ENCODE data around the gene PWWP2A. TPM values are rescaled to one million over a fixed set of nuclear protein-coding genes. Genes with fewer than 3 reads are reported as not detected.
"Not testable (repeated sequence)": the region's sequence is repeated elsewhere in the genome, so short reads cannot be mapped to it uniquely, and the experiment has no call there.

Gene PWWP2A
- total RNA-seq, 1 experiment from 2014 or later, result 66.7 TPM

DNA sequence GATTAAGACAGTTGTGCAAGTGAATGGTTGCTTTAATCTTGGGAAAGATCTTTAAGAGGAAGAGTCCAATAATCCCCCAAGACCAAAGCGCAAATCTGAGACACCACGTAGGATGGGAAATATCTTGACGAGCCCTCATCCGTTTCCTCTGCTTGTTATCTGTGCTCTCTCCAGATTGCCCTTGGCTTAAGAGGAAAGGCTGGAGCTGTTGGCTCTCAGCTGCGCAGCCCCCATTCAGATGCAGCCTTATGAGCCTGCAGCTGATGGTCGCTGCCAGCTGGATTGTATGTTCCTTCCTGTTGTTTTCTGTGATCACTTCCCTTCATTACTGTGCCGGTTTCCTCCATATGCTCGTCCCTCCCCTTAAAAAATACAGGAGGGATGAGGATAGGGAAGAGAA is 47.7 kb downstream of the PWWP2A start:
- Mint-ChIP-seq H3K36me3 (ENCODE audit: insufficient read depth in 1 of 3, low read depth in 3 of 3) (peaks cover 0 to 6% (median 2%) of the 10 kb centered on the region in 3 experiments; a peak in 2 of 7 replicates), H3K9me3 (no peaks in the 10 kb centered on the region), H3K27me3 (ENCODE audit: low read depth) (no peaks in the 10 kb centered on the region), H3K4me3 (no peak overlapping the region), H3K4me1 (peaks cover 13 to 16% of the 10 kb centered on the region in 2 experiments), H3K27ac (peak overlapping the region; percentile 34 to 74 (median 69); a peak in 4 of 7 replicates)
- no peak overlapping the region for H3K4me2 ChIP-seq (ENCODE audit: insufficient read depth, insufficient read length, low read length)
- no peak overlapping the region for H2BK5ac ChIP-seq (ENCODE audit: insufficient read length, low read length)
- no peak overlapping the region for H2BK12ac ChIP-seq (ENCODE audit: insufficient read length, low read depth, low read length)
- no peaks in the 10 kb centered on the region for H3K27me3 ChIP-seq (ENCODE audit: insufficient read depth, low read length)
- no peak overlapping the region for H3K27ac ChIP-seq (ENCODE audit: insufficient read length, low read depth, low read length)
- H2AFZ ChIP-seq (ENCODE audit: low read length), result no peak overlapping the region
- H2AK5ac ChIP-seq (ENCODE audit: insufficient read length, low read length), result no peak overlapping the region
- no peak overlapping the region for H3T11ph ChIP-seq (ENCODE audit: low read length)
- no peak overlapping the region for H3K23ac ChIP-seq (ENCODE audit: insufficient read length, low read depth, low read length)
- H3K14ac ChIP-seq (ENCODE audit: insufficient read depth, low read length), result no peak overlapping the region
- no CpG with 5 or more reads among the region's 8 CpGs for WGBS (ENCODE audit: extremely low coverage, insufficient read length, low lambda C conversion rate)
- no peak overlapping the region for H2BK20ac ChIP-seq (ENCODE audit: low read depth, low read length, poor library complexity, severe bottlenecking)
- no peak overlapping the region for H3K56ac ChIP-seq (ENCODE audit: insufficient read length, low read depth, low read length)
- no peak for DNase-seq
- H4K8ac ChIP-seq (replicated peaks; ENCODE audit: insufficient read length, low read depth, low read length), result no peak overlapping the region
- H2BK15ac ChIP-seq (ENCODE audit: low read depth, low read length), result no peak overlapping the region
- no peaks in the 10 kb centered on the region for H4K20me1 ChIP-seq (ENCODE audit: control insufficient read depth, insufficient read depth, insufficient read length)
- H3K23me2 ChIP-seq (ENCODE audit: insufficient read length, low read depth, low read length, poor library complexity, severe bottlenecking), result no peaks in the 10 kb centered on the region
- H3K4me1 ChIP-seq (ENCODE audit: insufficient read depth, low read length), result no peaks in the 10 kb centered on the region; the same call in 1 of the 2 replicates
- H3K79me1 ChIP-seq (ENCODE audit: insufficient read depth, low read depth, low read length, poor library complexity, severe bottlenecking), result no peaks in the 10 kb centered on the region
- H3K4ac ChIP-seq (ENCODE audit: low read depth, low read length), result no peak overlapping the region
- H4K91ac ChIP-seq (ENCODE audit: insufficient read length, low read depth, low read length), result no peak overlapping the region
- H3K9me3 ChIP-seq (ENCODE audit: control insufficient read depth, low read depth, low read length), result no peaks in the 10 kb centered on the region
- no peak overlapping the region for H3K9ac ChIP-seq (ENCODE audit: extremely low read depth, insufficient read length, low read length)
- H3K18ac ChIP-seq (ENCODE audit: insufficient read length, low read depth, low read length), result no peak overlapping the region
- TF ChIP-seq, protein P1, sequence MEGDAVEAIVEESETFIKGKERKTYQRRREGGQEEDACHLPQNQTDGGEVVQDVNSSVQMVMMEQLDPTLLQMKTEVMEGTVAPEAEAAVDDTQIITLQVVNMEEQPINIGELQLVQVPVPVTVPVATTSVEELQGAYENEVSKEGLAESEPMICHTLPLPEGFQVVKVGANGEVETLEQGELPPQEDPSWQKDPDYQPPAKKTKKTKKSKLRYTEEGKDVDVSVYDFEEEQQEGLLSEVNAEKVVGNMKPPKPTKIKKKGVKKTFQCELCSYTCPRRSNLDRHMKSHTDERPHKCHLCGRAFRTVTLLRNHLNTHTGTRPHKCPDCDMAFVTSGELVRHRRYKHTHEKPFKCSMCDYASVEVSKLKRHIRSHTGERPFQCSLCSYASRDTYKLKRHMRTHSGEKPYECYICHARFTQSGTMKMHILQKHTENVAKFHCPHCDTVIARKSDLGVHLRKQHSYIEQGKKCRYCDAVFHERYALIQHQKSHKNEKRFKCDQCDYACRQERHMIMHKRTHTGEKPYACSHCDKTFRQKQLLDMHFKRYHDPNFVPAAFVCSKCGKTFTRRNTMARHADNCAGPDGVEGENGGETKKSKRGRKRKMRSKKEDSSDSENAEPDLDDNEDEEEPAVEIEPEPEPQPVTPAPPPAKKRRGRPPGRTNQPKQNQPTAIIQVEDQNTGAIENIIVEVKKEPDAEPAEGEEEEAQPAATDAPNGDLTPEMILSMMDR (conservative IDR thresholded peaks at IDR 0.05), result no peak
- no peak overlapping the region for H2BK120ac ChIP-seq (ENCODE audit: low read depth, low read length, poor library complexity, severe bottlenecking)
- H3K79me2 ChIP-seq (ENCODE audit: insufficient read depth, low read length), result no peaks in the 10 kb centered on the region; the same call in 1 of the 2 replicates
- no peak overlapping the region for H4K5ac ChIP-seq (ENCODE audit: insufficient read length, low read depth, low read length)

DNA sequence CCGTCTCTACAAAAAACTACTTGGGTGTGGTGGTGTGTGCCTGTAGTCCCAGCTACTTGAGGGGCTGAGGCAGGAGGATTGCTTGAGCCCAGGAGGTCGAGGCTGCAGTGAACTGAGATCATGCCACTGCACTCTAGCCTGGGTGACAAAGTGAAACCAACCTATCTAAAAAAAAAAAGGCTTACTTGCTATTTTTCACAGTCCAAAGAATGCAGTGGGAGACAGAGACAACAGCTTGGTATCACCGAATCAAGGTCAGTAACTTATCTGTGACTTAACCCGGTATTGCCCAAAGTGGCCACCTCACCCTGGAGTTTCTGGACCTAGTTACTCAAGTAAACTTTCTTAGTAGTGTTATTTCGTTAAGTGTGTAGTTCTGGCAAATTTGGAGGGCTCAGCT is 50.1 kb downstream of the PWWP2A start:
- not testable (repeated sequence) for H2BK15ac ChIP-seq (ENCODE audit: low read depth, low read length)
- WGBS (ENCODE audit: extremely low coverage, insufficient read length, low lambda C conversion rate), result no CpG with 5 or more reads among the region's 5 CpGs

More for the DNA sequence above, 50.1 kb downstream of the PWWP2A start:
- H3T11ph ChIP-seq (ENCODE audit: low read length); H3K79me1 ChIP-seq (ENCODE audit: insufficient read depth, low read depth, low read length, poor library complexity, severe bottlenecking); H2BK12ac ChIP-seq (ENCODE audit: insufficient read length, low read depth, low read length); H3K23ac ChIP-seq (ENCODE audit: insufficient read length, low read depth, low read length); H3K27ac ChIP-seq (ENCODE audit: insufficient read length, low read depth, low read length); H3K27me3 Mint-ChIP-seq (ENCODE audit: low read depth); H3K79me2 ChIP-seq (ENCODE audit: insufficient read depth, low read length); H3K18ac ChIP-seq (ENCODE audit: insufficient read length, low read depth, low read length); H3K9me3 Mint-ChIP-seq; H2BK20ac ChIP-seq (ENCODE audit: low read depth, low read length, poor library complexity, severe bottlenecking); H3K56ac ChIP-seq (ENCODE audit: insufficient read length, low read depth, low read length); H2BK5ac ChIP-seq (ENCODE audit: insufficient read length, low read length); H3K14ac ChIP-seq (ENCODE audit: insufficient read depth, low read length); H3K23me2 ChIP-seq (ENCODE audit: insufficient read length, low read depth, low read length, poor library complexity, severe bottlenecking); H3K9me3 ChIP-seq (ENCODE audit: control insufficient read depth, low read depth, low read length); H3K4me1 ChIP-seq (ENCODE audit: insufficient read depth, low read length); H3K27me3 ChIP-seq (ENCODE audit: insufficient read depth, low read length); H4K20me1 ChIP-seq (ENCODE audit: control insufficient read depth, insufficient read depth, insufficient read length); H4K8ac ChIP-seq (replicated peaks; ENCODE audit: insufficient read length, low read depth, low read length); H2AK5ac ChIP-seq (ENCODE audit: insufficient read length, low read length); H3K9ac ChIP-seq (ENCODE audit: extremely low read depth, insufficient read length, low read length); H3K4me3 Mint-ChIP-seq; DNase-seq; H4K5ac ChIP-seq (ENCODE audit: insufficient read length, low read depth, low read length); H3K4ac ChIP-seq (ENCODE audit: low read depth, low read length); H2BK120ac ChIP-seq (ENCODE audit: low read depth, low read length, poor library complexity, severe bottlenecking); H4K91ac ChIP-seq (ENCODE audit: insufficient read length, low read depth, low read length); H2AFZ ChIP-seq (ENCODE audit: low read length); H3K4me2 ChIP-seq (ENCODE audit: insufficient read depth, insufficient read length, low read length): not testable (repeated sequence)
- Mint-ChIP-seq H3K36me3 (ENCODE audit: insufficient read depth in 1 of 3, low read depth in 3 of 3) (peaks cover 0 to 19% (median 13%) of the 10 kb centered on the region in 3 experiments; a peak in 5 of 7 replicates), H3K4me1 (peaks cover 13 to 21% of the 10 kb centered on the region in 2 experiments), H3K27ac (peak overlapping the region in 1 of 3 experiments; percentile 48; a peak in 1 of 7 replicates)
